ENCODE data around the gene CTRB1. TPM values are rescaled to one million over a fixed set of nuclear protein-coding genes. Genes with fewer than 3 reads are reported as not detected.
"Not testable (repeated sequence)": the region's sequence is repeated elsewhere in the genome, so short reads cannot be mapped to it uniquely, and the experiment has no call there.

The CTRB1 gene
- total RNA-seq, 1 donor from 2014 or later, result not detected

DNA sequence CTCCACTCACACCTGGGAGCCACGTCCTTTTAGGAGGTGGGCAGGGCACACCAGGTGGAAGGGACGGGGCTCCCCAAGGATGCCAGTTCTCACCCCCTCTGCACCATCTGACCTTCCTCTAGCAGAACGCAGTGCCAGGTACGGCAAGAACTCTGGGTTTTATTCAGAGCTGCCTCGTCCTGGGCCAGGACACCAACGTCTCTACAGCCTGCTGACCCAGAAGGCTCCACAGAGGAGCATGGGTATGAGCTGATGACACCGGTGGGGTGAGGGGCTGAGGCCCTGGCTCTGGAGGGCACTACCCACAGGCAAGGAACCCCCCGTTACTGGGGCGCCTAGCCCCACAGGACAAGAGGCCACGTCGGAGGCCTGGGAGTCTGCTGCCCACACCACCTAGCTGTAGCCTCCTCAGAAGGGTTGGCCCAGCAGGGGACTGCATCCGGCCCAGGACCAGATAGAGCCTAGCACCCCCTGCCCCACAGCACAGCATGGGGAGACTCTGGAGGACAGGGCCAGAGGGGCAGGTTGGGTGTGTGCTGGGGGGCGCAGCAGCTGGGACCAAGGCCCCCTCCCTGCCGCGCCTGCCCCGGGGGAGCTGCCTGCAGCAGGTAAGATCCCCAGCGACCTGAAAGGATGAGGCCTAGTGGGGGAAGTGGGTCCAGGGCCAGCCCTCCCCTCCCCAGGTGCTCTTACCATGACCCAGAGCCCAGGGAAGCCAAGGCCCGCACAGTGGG, 18.8 kb downstream of the CTRB1 start:
- Histone ChIP-seq H3K27ac (peak overlapping the region; percentile 91 to 94), H3K36me3 (peaks cover 56 to 65% of the 10 kb centered on the region in 2 donors), H3K27me3 (no peaks in the 10 kb centered on the region), H3K9me3 (no peaks in the 10 kb centered on the region), H3K4me3 (peak overlapping the region in 1 of 2 donors; percentile 44), H3K4me1 (peaks cover 30 to 73% of the 10 kb centered on the region in 2 donors)
- DNase-seq (ENCODE audit: low spot score in 2 of 2), result no peak
- intact Hi-C loops (cut with DNase I), result loop anchor here (1.0 to 2.0 kb wide), 3 partner anchors 28 to 165 kb away; no protein-coding TSS in a partner anchor
- TF ChIP-seq, protein P1, sequence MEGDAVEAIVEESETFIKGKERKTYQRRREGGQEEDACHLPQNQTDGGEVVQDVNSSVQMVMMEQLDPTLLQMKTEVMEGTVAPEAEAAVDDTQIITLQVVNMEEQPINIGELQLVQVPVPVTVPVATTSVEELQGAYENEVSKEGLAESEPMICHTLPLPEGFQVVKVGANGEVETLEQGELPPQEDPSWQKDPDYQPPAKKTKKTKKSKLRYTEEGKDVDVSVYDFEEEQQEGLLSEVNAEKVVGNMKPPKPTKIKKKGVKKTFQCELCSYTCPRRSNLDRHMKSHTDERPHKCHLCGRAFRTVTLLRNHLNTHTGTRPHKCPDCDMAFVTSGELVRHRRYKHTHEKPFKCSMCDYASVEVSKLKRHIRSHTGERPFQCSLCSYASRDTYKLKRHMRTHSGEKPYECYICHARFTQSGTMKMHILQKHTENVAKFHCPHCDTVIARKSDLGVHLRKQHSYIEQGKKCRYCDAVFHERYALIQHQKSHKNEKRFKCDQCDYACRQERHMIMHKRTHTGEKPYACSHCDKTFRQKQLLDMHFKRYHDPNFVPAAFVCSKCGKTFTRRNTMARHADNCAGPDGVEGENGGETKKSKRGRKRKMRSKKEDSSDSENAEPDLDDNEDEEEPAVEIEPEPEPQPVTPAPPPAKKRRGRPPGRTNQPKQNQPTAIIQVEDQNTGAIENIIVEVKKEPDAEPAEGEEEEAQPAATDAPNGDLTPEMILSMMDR (IDR thresholded peaks at IDR 0.05), result no peak

DNA sequence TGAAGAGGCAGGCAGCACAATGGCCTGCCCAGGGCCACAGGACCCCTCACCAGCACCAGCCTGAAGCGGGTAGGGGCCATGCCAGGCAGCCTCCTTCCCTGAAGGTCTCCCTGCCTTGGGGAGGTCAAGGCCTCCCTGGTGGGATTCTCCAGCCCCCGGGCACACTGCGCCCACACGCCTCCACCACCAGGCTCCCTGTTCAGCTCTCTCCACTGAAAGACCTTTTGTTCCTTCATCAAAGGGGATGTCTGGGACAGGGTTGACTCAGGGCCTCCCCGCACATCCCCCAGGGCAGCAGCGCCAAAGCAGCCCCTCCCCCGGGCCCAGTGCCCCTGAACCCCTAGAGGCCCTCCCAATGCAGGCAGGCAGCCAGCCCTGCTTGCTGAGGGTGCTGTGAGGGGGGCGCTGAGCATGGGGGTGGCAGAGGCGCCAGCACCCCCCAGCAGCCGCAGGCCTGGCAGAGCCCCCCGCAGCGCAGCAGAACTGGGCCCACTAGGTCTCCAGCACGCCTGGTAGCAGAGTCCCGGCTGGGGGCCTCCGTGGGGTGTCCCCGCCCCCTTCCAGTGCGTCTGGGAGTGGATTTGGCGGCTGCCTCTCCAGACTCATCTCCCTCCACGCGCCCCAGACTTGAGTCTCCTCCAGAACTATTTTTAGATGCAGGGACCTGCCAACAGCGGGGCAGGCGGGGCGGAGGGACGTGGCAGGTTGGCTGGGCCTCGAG, 19.5 kb downstream of the CTRB1 start:
- peak overlapping the region; percentile 91 to 94 for H3K27ac ChIP-seq
- no peaks in the 10 kb centered on the region for H3K27me3 ChIP-seq
- peak overlapping the region; percentile 18 to 44 for H3K4me3 ChIP-seq
- H3K9me3 ChIP-seq, result no peaks in the 10 kb centered on the region
- peaks cover 49 to 64% of the 10 kb centered on the region in 2 donors for H3K36me3 ChIP-seq
- DNase-seq (ENCODE audit: low spot score in 2 of 2), result peak; percentile 67 to 96
- intact Hi-C loops (cut with DNase I), result loop anchor here (1.0 to 2.0 kb wide), 3 partner anchors 27 to 164 kb away; no protein-coding TSS in a partner anchor
- peaks cover 34 to 80% of the 10 kb centered on the region in 2 donors for H3K4me1 ChIP-seq
- TF ChIP-seq, protein P1 (IDR thresholded peaks at IDR 0.05), result peak in 2 of 3 experiments; percentile 10 to 19

DNA sequence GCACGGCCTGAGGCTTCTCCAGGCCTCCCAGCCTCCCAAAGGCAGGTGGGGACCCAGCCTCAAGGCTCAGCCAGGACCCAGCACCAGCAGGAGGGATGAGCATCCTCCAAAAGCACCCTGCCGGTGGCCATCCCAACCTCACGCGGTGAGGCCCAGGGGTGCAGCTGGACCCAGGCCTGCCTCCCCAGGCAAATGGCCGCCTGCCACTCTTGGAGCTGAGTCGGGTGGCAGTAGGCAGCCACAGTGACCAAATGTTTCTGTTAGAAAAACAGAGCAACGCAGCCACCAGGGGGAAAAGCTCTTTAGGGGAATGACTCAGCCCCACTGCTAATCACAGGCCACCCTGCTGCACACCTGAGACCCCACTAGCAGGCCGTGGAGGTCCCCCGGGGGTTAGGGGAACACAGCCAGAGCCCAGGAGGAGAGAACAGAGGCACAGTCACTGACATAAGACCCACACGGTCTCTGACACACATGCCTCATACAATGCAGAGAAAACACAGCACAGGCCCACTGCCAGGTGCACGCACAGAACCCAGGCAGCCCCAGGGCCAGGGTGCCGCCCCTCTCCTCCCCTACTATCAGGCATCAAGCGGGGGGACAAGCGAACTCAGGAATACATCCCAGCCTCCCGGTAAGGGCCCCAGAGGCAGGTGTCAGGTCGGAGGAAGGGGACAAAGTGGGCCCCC, 20.2 kb downstream of the CTRB1 start:
- intact Hi-C loops (cut with DNase I), result loop anchor here (1.0 to 2.0 kb wide), 3 partner anchors 26 to 163 kb away; no protein-coding TSS in a partner anchor
- peaks cover 39 to 80% of the 10 kb centered on the region in 2 donors for H3K4me1 ChIP-seq
- peak overlapping the region in 1 of 2 donors; percentile 19 for H3K4me3 ChIP-seq
- no peaks in the 10 kb centered on the region for H3K9me3 ChIP-seq
- peak overlapping the region; percentile 91 to 94 for H3K27ac ChIP-seq
- no peaks in the 10 kb centered on the region for H3K27me3 ChIP-seq
- TF ChIP-seq, protein P1 (IDR thresholded peaks at IDR 0.05), result peak in 2 of 3 experiments; percentile 52
- peak; percentile 65 to 90 for DNase-seq (ENCODE audit: low spot score in 2 of 2)
- H3K36me3 ChIP-seq, result peaks cover 44 to 59% of the 10 kb centered on the region in 2 donors

DNA sequence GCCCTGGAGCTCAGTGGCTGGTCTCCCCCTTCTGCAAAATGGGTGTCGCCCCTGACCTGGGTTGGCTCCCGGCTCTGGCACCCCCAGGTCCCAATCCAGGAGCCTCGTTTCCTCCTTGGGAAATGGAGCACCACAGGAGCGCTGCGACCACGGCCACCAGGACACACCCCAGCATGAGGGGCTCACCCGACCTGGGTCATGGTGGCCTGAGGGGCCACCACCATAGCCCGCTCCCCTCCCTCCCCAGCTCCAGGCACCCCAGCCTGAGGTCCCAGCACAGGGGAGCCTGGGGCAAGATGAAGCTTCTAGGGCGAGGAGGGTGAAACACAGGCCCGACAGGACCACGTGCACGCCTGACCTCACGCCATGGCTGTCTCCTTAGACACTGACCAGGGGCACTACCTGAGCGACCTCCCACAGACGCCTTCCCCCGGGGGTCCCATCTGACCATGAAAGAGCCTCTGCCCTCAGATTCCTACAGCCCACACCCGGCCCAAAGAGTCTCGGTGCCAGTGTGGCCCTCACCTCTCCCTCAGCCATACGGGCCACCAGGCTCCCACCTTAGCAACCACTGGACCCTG, 20.8 kb downstream of the CTRB1 start:
- H3K4me3 ChIP-seq, result peak overlapping the region in 1 of 2 donors; percentile 19
- peaks cover 39 to 55% of the 10 kb centered on the region in 2 donors for H3K36me3 ChIP-seq
- no peak for DNase-seq (ENCODE audit: low spot score in 2 of 2)
- peak overlapping the region; percentile 91 to 94 for H3K27ac ChIP-seq
- intact Hi-C loops (cut with DNase I), result loop anchor here (2.0 kb wide), 1 partner anchor 145 kb away; no protein-coding TSS in a partner anchor
- H3K9me3 ChIP-seq, result no peaks in the 10 kb centered on the region
- H3K27me3 ChIP-seq, result no peaks in the 10 kb centered on the region
- peaks cover 39 to 81% of the 10 kb centered on the region in 2 donors for H3K4me1 ChIP-seq
- TF ChIP-seq, protein P1 (IDR thresholded peaks at IDR 0.05), result no peak

DNA sequence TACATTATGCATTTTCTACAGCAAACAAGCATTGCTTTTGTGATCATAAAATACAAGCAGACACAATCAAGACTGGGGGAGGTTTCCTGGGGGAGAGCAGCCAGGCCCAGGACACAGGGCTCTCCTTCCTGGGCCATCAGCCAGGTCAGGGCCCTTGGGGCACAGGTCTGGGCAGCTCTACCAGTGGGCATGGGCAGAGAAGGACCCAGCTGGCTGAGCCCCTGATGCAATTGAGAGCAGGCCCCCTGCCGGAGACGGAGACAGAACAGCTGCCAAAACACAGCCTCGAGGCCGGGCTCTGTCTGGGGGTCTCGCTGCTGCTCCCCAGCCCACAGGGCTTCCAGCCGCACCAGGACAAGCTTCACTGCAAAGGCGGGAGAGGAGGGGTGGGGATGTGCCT, 21.8 kb downstream of the CTRB1 start:
- H3K27me3 ChIP-seq; intact Hi-C loops (cut with DNase I); H3K4me3 ChIP-seq; DNase-seq (ENCODE audit: low spot score in 2 of 2); H3K9me3 ChIP-seq: not testable (repeated sequence)
- Histone ChIP-seq H3K27ac (peak overlapping the region; percentile 91 to 94), H3K36me3 (peaks cover 29 to 45% of the 10 kb centered on the region in 2 donors), H3K4me1 (peaks cover 43 to 86% of the 10 kb centered on the region in 2 donors)

Measured in ascending aorta (tissue), 2 donors.